Measurements from ENCODE around the gene FGF7.
A peak's percentile ranks its signal among the peaks of the same experiment; 100 is the strongest.
"Not testable (repeated sequence)": the region's sequence is repeated elsewhere in the genome, so short reads cannot be mapped to it uniquely, and the experiment has no call there.

FGF7 gene

GRCh38 chr15:49383266-49383665 is 39.8 kb upstream of the FGF7 start:
- no peak overlapping the region for H2AFZ ChIP-seq (ENCODE audit: insufficient read depth, low read length, poor library complexity)
- no peaks in the 10 kb centered on the region for H3K79me2 ChIP-seq (ENCODE audit: control insufficient read depth, insufficient read depth, low read length, poor library complexity)
- H3K36me3 ChIP-seq (ENCODE audit: control insufficient read depth in 1 of 2, insufficient read depth in 2 of 2, low read length in 2 of 2) = no peaks in the 10 kb centered on the region
- no peak overlapping the region for H4K12ac ChIP-seq (ENCODE audit: low read depth, low read length)
- no peak overlapping the region for H3K4ac ChIP-seq (ENCODE audit: low read depth, low read length)
- no peak overlapping the region for H4K8ac ChIP-seq (ENCODE audit: low read depth, low read length)
- no peak overlapping the region for H3K4me2 ChIP-seq (ENCODE audit: low read length)
- H3K27me3 ChIP-seq (ENCODE audit: insufficient read depth, low read length) = no peaks in the 10 kb centered on the region
- H3K9ac ChIP-seq (ENCODE audit: low read length) = no peak overlapping the region
- H2BK120ac ChIP-seq (ENCODE audit: insufficient read depth, low read length, poor library complexity) = no peak overlapping the region
- no CpG with 5 or more reads among the region's 1 CpG for WGBS (ENCODE audit: extremely low coverage, insufficient coverage, insufficient read length)
- H3K4me3 ChIP-seq (ENCODE audit: low read depth, low read length) = no peak overlapping the region
- H3K4me1 ChIP-seq (ENCODE audit: control insufficient read depth in 1 of 2, insufficient read depth in 2 of 2, low read length in 2 of 2) = no peaks in the 10 kb centered on the region
- H3K23ac ChIP-seq (ENCODE audit: low read length) = no peak overlapping the region
- peaks cover 3% of the 10 kb centered on the region for H3K9me3 ChIP-seq (ENCODE audit: insufficient read depth, low read depth, low read length)
- H3K14ac ChIP-seq (ENCODE audit: low read length) = no peak overlapping the region
- no peak overlapping the region for H4K91ac ChIP-seq (ENCODE audit: low read depth, low read length)
- H2BK12ac ChIP-seq (ENCODE audit: low read length) = no peak overlapping the region
- H2AK5ac ChIP-seq (ENCODE audit: low read length) = no peak overlapping the region
- DNase-seq = no peak
- H3K79me1 ChIP-seq (ENCODE audit: low read length) = no peaks in the 10 kb centered on the region
- no peak overlapping the region for H2BK5ac ChIP-seq (ENCODE audit: low read depth, low read length, poor library complexity)
- no peak overlapping the region for H3K18ac ChIP-seq (ENCODE audit: low read length)
- H3K27ac ChIP-seq (ENCODE audit: low read depth, low read length) = no peak overlapping the region

GRCh38 chr15:49387471-49387870 is 35.6 kb upstream of the FGF7 start:
- Histone ChIP-seq H3K4me2 (ENCODE audit: low read length) (no peak overlapping the region), H3K14ac (ENCODE audit: low read length) (no peak overlapping the region), H2BK120ac (ENCODE audit: insufficient read depth, low read length, poor library complexity) (no peak overlapping the region), H3K79me2 (ENCODE audit: control insufficient read depth, insufficient read depth, low read length, poor library complexity) (no peaks in the 10 kb centered on the region), H2BK12ac (ENCODE audit: low read length) (no peak overlapping the region), H3K27me3 (ENCODE audit: insufficient read depth, low read length) (no peaks in the 10 kb centered on the region), H3K9ac (ENCODE audit: low read length) (no peak overlapping the region), H4K8ac (ENCODE audit: low read depth, low read length) (no peak overlapping the region), H4K12ac (ENCODE audit: low read depth, low read length) (no peak overlapping the region), H3K18ac (ENCODE audit: low read length) (no peak overlapping the region), H2BK5ac (ENCODE audit: low read depth, low read length, poor library complexity) (no peak overlapping the region), H2AFZ (ENCODE audit: insufficient read depth, low read length, poor library complexity) (no peak overlapping the region), H3K27ac (ENCODE audit: low read depth, low read length) (no peak overlapping the region), H4K91ac (ENCODE audit: low read depth, low read length) (no peak overlapping the region), H3K79me1 (ENCODE audit: low read length) (no peaks in the 10 kb centered on the region), H2AK5ac (ENCODE audit: low read length) (no peak overlapping the region), H3K4me3 (ENCODE audit: low read depth, low read length) (no peak overlapping the region), H3K4ac (ENCODE audit: low read depth, low read length) (no peak overlapping the region), H3K23ac (ENCODE audit: low read length) (no peak overlapping the region), H3K9me3 (ENCODE audit: insufficient read depth, low read depth, low read length) (no peaks in the 10 kb centered on the region), H3K36me3 (ENCODE audit: control insufficient read depth in 1 of 2, insufficient read depth in 2 of 2, low read length in 2 of 2) (no peaks in the 10 kb centered on the region), H3K4me1 (ENCODE audit: control insufficient read depth in 1 of 2, insufficient read depth in 2 of 2, low read length in 2 of 2) (no peaks in the 10 kb centered on the region)
- DNase-seq = no peak
- no CpG with 5 or more reads among the region's 2 CpGs for WGBS (ENCODE audit: extremely low coverage, insufficient coverage, insufficient read length)

GRCh38 chr15:49402515-49403296 is 20.3 kb upstream of the FGF7 start:
- H3K4ac ChIP-seq (ENCODE audit: low read depth, low read length); H4K91ac ChIP-seq (ENCODE audit: low read depth, low read length); H2AFZ ChIP-seq (ENCODE audit: insufficient read depth, low read length, poor library complexity); H3K27me3 ChIP-seq (ENCODE audit: insufficient read depth, low read length); H3K27ac ChIP-seq (ENCODE audit: low read depth, low read length); H3K14ac ChIP-seq (ENCODE audit: low read length); DNase-seq; H4K8ac ChIP-seq (ENCODE audit: low read depth, low read length); H3K79me1 ChIP-seq (ENCODE audit: low read length); H2AK5ac ChIP-seq (ENCODE audit: low read length); H4K12ac ChIP-seq (ENCODE audit: low read depth, low read length); H3K4me3 ChIP-seq (ENCODE audit: low read depth, low read length); H3K79me2 ChIP-seq (ENCODE audit: control insufficient read depth, insufficient read depth, low read length, poor library complexity); H3K4me1 ChIP-seq (ENCODE audit: control insufficient read depth in 1 of 2, insufficient read depth in 2 of 2, low read length in 2 of 2); H3K23ac ChIP-seq (ENCODE audit: low read length); H3K18ac ChIP-seq (ENCODE audit: low read length); H3K9me3 ChIP-seq (ENCODE audit: insufficient read depth, low read depth, low read length); H3K36me3 ChIP-seq (ENCODE audit: control insufficient read depth in 1 of 2, insufficient read depth in 2 of 2, low read length in 2 of 2); H3K4me2 ChIP-seq (ENCODE audit: low read length); H2BK5ac ChIP-seq (ENCODE audit: low read depth, low read length, poor library complexity); H2BK120ac ChIP-seq (ENCODE audit: insufficient read depth, low read length, poor library complexity); H2BK12ac ChIP-seq (ENCODE audit: low read length); H3K9ac ChIP-seq (ENCODE audit: low read length): not testable (repeated sequence)
- WGBS (ENCODE audit: extremely low coverage, insufficient coverage, insufficient read length) = no CpG with 5 or more reads among the region's 5 CpGs

GRCh38 chr15:49406352-49407118 is 16.5 kb upstream of the FGF7 start:
- no peak for DNase-seq
- WGBS (ENCODE audit: extremely low coverage, insufficient coverage, insufficient read length) = no CpG with 5 or more reads among the region's 17 CpGs

More at GRCh38 chr15:49406352-49407118, 16.5 kb upstream of the FGF7 start:
- Histone ChIP-seq H3K14ac (ENCODE audit: low read length) (no peak overlapping the region), H3K27me3 (ENCODE audit: insufficient read depth, low read length) (no peaks in the 10 kb centered on the region), H2BK12ac (ENCODE audit: low read length) (no peak overlapping the region), H3K9ac (ENCODE audit: low read length) (peak overlapping the region; percentile 13), H3K4ac (ENCODE audit: low read depth, low read length) (no peak overlapping the region), H3K4me3 (ENCODE audit: low read depth, low read length) (no peak overlapping the region), H4K91ac (ENCODE audit: low read depth, low read length) (no peak overlapping the region), H3K9me3 (ENCODE audit: insufficient read depth, low read depth, low read length) (peaks cover 2% of the 10 kb centered on the region), H3K23ac (ENCODE audit: low read length) (no peak overlapping the region), H3K79me1 (ENCODE audit: low read length) (no peaks in the 10 kb centered on the region), H4K8ac (ENCODE audit: low read depth, low read length) (no peak overlapping the region), H2BK5ac (ENCODE audit: low read depth, low read length, poor library complexity) (no peak overlapping the region), H2AFZ (ENCODE audit: insufficient read depth, low read length, poor library complexity) (no peak overlapping the region), H3K4me2 (ENCODE audit: low read length) (no peak overlapping the region), H3K18ac (ENCODE audit: low read length) (no peak overlapping the region), H3K79me2 (ENCODE audit: control insufficient read depth, insufficient read depth, low read length, poor library complexity) (no peaks in the 10 kb centered on the region), H3K36me3 (ENCODE audit: control insufficient read depth in 1 of 2, insufficient read depth in 2 of 2, low read length in 2 of 2) (no peaks in the 10 kb centered on the region), H2AK5ac (ENCODE audit: low read length) (no peak overlapping the region), H2BK120ac (ENCODE audit: insufficient read depth, low read length, poor library complexity) (no peak overlapping the region), H3K27ac (ENCODE audit: low read depth, low read length) (no peak overlapping the region), H3K4me1 (ENCODE audit: control insufficient read depth in 1 of 2, insufficient read depth in 2 of 2, low read length in 2 of 2) (no peaks in the 10 kb centered on the region), H4K12ac (ENCODE audit: low read depth, low read length) (no peak overlapping the region)
